HG03039 (cell line): ENCODE results near the gene ZNF23.

Source experiments
- ATAC-seq: cut with Tn5 transposase; IDR thresholded peaks from one replicate; pipeline ENCODE4 v1.9.1; 2021; ENCODE audit warnings: mild to moderate bottlenecking, moderate library complexity; ENCODE audit not compliant: unreplicated experiment

Gene ZNF23

GRCh38 chr16:71428883-71429282 is 33.2 kb downstream of the ZNF23 start:
- ATAC-seq, result no peak

- ATAC-seq, result no peak
These were observed 33.7 kb downstream of the ZNF23 start for GRCh38 chr16:71428385-71428784.

GRCh38 chr16:71426880-71427615 is 35.0 kb downstream of the ZNF23 start:
- ATAC-seq, result no peak

GRCh38 chr16:71426069-71426879 is 35.8 kb downstream of the ZNF23 start:
- peak; percentile 48 for ATAC-seq

- ATAC-seq, result no peak
These were observed 36.3 kb downstream of the ZNF23 start for GRCh38 chr16:71425746-71426068.

- no peak for ATAC-seq
These were observed 37.4 kb downstream of the ZNF23 start for GRCh38 chr16:71424626-71425025.

- ATAC-seq, result no peak
These were observed 38.2 kb downstream of the ZNF23 start for GRCh38 chr16:71423865-71424264.

GRCh38 chr16:71423016-71423415 is 39.0 kb downstream of the ZNF23 start:
- ATAC-seq, result no peak

GRCh38 chr16:71421911-71422310 is 40.1 kb downstream of the ZNF23 start:
- no peak for ATAC-seq

GRCh38 chr16:71414038-71414437 is 48.0 kb downstream of the ZNF23 start:
- ATAC-seq, result no peak

DNA sequence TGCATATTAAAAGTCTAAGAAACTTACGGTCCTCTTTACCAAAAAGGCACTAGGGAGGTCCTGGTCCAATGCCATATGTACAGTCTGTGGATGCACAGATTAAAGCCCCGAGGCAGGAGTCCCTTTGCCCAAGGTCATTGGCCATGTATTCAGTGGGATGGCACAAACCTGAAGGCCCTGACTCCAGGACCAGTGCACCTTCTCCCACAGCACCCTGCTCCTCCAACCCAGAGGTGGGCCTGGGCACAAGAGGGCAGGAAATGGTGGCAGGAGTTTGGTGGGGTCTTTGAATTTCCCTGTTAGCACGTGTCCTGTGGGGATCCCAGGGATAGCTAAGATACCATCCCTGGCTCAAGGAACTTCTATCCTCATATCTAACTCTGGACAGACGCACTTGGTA is 48.7 kb downstream of the ZNF23 start:
- ATAC-seq, result no peak

- peak; percentile 54 for ATAC-seq
These were observed 49.5 kb downstream of the ZNF23 start for GRCh38 chr16:71412270-71413160.

DNA sequence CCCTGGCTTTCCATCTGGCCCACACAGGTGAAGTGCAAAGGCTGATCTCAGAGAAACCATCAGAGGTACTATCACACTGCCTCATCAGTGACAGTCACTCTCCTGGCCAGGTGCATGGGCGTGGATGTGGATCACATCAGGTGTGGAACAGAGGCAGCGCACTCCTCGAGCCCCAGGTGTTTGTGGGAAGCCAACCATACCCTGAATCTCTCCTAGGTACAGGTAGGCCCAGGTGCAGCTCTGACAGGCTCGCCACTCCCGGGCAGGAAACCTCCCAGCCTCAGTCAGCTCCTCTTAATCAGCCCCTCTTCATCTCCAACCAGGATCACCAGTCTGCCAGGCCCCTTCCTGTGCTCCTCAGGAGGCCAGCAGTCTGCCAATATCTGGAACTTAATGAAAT is 51.9 kb downstream of the ZNF23 start:
- ATAC-seq, result no peak

DNA sequence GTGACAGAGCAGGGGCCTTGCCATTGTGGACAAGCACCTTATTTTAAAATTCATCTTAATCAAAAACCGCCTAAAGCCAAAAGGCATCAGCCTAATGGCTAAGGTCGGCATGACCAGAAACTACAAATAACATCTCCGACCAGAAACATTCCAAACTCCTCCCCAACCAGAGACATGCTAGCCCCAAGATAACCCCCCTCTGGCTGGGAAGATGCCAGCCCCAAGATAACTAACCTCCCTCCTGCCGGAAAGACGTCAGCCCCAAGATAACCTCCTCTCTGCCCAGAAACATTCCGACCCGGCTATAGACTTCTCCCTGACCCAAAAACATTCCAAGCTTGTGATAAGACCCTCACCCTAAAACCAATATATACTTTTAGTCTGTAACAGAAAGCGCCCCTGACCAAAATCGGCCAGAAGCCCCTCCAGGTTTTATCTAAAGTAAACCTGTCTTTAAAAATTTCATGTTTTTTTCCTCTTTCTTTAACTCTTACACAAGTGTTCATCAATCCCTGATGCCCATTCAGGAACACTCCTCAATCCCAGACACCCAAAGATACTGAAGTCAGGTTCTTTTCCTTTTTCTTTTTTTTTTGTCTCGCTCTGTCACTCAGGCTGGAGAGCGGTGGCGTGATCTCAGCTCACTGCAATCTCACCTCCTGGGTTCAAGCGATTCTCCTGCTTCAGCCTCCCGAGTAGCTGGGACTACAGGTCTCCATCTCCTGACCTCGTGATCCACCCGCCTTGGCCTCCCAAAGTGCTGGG is 52.9 kb downstream of the ZNF23 start:
- no peak for ATAC-seq

GRCh38 chr16:71408536-71408935 is 53.5 kb downstream of the ZNF23 start:
- no peak for ATAC-seq

GRCh38 chr16:71407731-71408130 is 54.3 kb downstream of the ZNF23 start:
- no peak for ATAC-seq

DNA sequence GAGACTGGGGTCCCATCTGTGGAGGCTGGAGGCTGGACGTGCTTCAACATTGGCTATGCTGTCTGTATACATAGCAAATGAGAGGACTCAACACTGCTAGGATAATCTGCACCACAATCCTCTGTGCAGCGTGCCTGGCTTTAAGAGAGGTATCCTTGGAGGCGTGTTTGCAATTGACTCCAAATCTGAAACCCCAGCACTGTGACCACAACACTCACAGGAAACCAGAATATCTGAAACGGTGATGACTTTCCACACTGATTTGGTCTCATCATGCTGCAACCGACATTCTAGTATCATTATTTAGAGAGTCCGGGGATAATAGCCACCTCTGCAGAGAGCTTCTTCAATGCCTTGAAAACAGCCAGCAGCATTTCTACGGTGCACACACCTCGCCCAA is 55.3 kb downstream of the ZNF23 start:
- no peak for ATAC-seq

DNA sequence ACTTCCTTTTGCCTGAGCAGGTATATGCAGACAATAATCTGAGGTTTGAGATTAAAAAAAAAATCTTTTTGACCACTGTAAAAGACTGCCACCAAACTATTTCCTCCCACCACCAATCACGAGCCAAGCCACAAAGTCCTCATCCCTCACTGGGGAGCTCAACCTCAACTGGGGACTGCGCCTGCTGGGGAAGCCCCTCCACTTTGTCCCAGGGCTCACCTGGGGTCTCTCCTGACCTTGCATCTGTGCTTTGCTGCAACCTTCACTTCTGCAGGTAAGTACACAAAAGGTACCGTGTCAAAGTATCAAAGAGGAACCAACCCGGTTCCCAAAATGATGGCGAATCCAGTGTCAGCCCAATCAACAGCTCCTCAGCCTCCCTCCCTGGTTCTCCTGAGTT is 55.7 kb downstream of the ZNF23 start:
- ATAC-seq, result no peak

- ATAC-seq, result no peak
These were observed 57.7 kb downstream of the ZNF23 start for GRCh38 chr16:71404364-71404763.

DNA sequence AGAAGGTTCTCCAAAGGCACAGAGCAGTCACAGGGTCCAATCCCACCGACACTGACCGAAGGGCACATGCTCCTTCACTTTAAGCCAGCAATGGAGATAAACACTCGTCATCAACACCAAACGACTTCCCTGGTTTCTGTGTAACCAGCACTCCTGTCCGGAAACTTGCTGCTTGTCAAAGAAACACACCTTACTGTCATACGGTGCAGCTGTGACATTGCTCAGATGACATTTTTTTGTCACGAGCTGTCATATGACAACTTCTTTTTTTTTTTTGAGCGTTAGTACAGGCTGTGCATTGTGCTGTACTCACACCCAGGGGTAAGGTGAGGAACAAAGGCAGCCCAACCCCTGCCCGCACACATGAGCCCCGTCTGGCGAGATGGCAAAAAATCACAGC is 59.4 kb downstream of the ZNF23 start:
- ATAC-seq, result no peak

DNA sequence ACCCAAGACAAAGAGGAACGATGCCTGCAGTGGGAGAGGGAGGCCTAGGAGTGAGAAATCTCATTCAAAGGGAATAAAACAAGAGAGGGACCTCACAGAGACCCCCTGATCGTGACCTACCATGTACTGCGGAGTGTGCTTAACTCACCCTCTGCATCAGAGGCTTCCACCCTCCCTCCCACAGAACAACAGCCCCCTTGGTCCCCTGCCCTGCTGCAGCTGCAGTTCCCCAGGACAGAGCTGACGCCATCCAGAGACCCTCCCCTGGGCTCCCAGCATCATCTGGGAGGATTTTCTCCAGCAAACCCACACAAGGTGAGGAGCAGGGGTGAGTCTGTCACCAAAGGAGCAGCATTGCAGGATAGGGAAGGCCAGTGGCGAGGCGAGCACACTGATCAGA is 60.0 kb downstream of the ZNF23 start:
- no peak for ATAC-seq
